HEK293 (cell line): ENCODE measurements around the gene UST.

ENCODE experiments used
- CTCF ChIA-PET: fragments of 350-600 bp; formaldehyde crosslinking; extraction: SDS; loops from one replicate; lab custom pipeline; 2021; ENCODE audit warnings: antibody characterized with exemption; lab: Yijun Ruan, JAX
- POLR2A ChIA-PET: fragments of 300-600 bp; formaldehyde crosslinking; extraction: SDS; loops from one replicate; lab custom pipeline; 2020; ENCODE audit warnings: antibody characterized with exemption, inconsistent platforms; lab: Yijun Ruan, JAX
- H3K27ac ChIP-seq: fragments of 200-500 bp; sonication (Bioruptor generic); 2 replicates; pipeline ENCODE4 v1.5.1; 2014; ENCODE audit warnings: low read depth, low read length, control low read depth, inconsistent platforms; ENCODE audit errors: extremely low read depth
- H3K36me3 ChIP-seq, 2 experiments: fragments of 200-500 bp in 1 of 2; sonication (Bioruptor generic) in 1 of 2; 1 replicate in 1 of 2; 2 replicates in 1 of 2; pipeline ENCODE4 v1.5.1; 2014 to 2017; ENCODE audit warnings: inconsistent platforms in 2 of 2, low read length in 2 of 2; ENCODE audit not compliant: control insufficient read depth in 2 of 2, insufficient read depth in 1 of 2
- H3K4me1 ChIP-seq: fragments of 200-500 bp; sonication (Bioruptor generic); 2 replicates; pipeline ENCODE4 v1.5.1; 2014; ENCODE audit warnings: mild to moderate bottlenecking, low read length, inconsistent platforms; ENCODE audit not compliant: control insufficient read depth, insufficient read depth
- H3K4me3 ChIP-seq: 2 replicates; pipeline ENCODE4 v1.5.1; 2011; ENCODE audit warnings: low read depth, mild to moderate bottlenecking, control low read depth, low read length, moderate library complexity
- H3K9me3 ChIP-seq: fragments of 200-500 bp; sonication (Bioruptor generic); 2 replicates; pipeline ENCODE4 v1.5.1; 2014; ENCODE audit warnings: low read depth, low read length, inconsistent platforms; ENCODE audit not compliant: control insufficient read depth, insufficient read depth
- GLIS1 ChIP-seq: fragments of 450-650 bp; formaldehyde crosslinking; IDR thresholded peaks from 2 replicates; pipeline ENCODE4 v1.5.1; 2016; ENCODE audit warnings: missing biosample characterization, missing genetic modification characterization
- KLF8 ChIP-seq: fragments of 450-650 bp; formaldehyde crosslinking; IDR thresholded peaks from 2 replicates; pipeline ENCODE4 v1.5.1; 2016; ENCODE audit warnings: missing biosample characterization, missing genetic modification characterization
- MZF1 ChIP-seq: fragments of 450-650 bp; formaldehyde crosslinking; IDR thresholded peaks from 2 replicates; pipeline ENCODE4 v1.5.1; 2017; ENCODE audit warnings: missing biosample characterization, missing genetic modification characterization, borderline replicate concordance
- SETDB1 ChIP-seq: IDR thresholded peaks from one replicate; pipeline ENCODE4 v1.6.1; 2017; ENCODE audit warnings: mild to moderate bottlenecking, low read length, moderate library complexity, mixed read lengths; ENCODE audit not compliant: insufficient read length
- ZBTB10 ChIP-seq: fragments of 450-650 bp; formaldehyde crosslinking; IDR thresholded peaks from 2 replicates; pipeline ENCODE4 v1.5.1; 2016; ENCODE audit warnings: missing biosample characterization, missing genetic modification characterization
- ZBTB11 ChIP-seq: fragments of 450-650 bp; formaldehyde crosslinking; conservative IDR thresholded peaks from 2 replicates; pipeline ENCODE4 v1.5.1; 2016; ENCODE audit warnings: low read depth, missing biosample characterization, missing genetic modification characterization
- ZFP41 ChIP-seq: fragments of 450-650 bp; formaldehyde crosslinking; IDR thresholded peaks from 2 replicates; pipeline ENCODE4 v1.5.1; 2016; ENCODE audit warnings: missing biosample characterization, missing genetic modification characterization, borderline replicate concordance
- ZNF18 ChIP-seq: fragments of 450-650 bp; formaldehyde crosslinking; IDR thresholded peaks from 2 replicates; pipeline ENCODE4 v1.5.1; 2016; ENCODE audit warnings: missing biosample characterization, missing genetic modification characterization
- ZNF19 ChIP-seq: fragments of 450-650 bp; formaldehyde crosslinking; IDR thresholded peaks from 2 replicates; pipeline ENCODE4; 2016; ENCODE audit warnings: missing biosample characterization, missing genetic modification characterization, low read depth
- ZNF221 ChIP-seq: fragments of 450-650 bp; formaldehyde crosslinking; IDR thresholded peaks from 2 replicates; pipeline ENCODE4 v1.5.1; 2017; ENCODE audit warnings: missing biosample characterization, missing genetic modification characterization, borderline replicate concordance
- ZNF223 ChIP-seq: fragments of 450-650 bp; formaldehyde crosslinking; IDR thresholded peaks from 2 replicates; pipeline ENCODE4 v1.5.1; 2016; ENCODE audit warnings: missing biosample characterization, missing genetic modification characterization
- ZNF248 ChIP-seq: fragments of 450-650 bp; formaldehyde crosslinking; IDR thresholded peaks from 2 replicates; pipeline ENCODE4 v1.5.1; 2017; ENCODE audit warnings: missing biosample characterization, missing genetic modification characterization
- ZNF311 ChIP-seq: fragments of 450-650 bp; formaldehyde crosslinking; IDR thresholded peaks from 2 replicates; pipeline ENCODE4 v1.5.1; 2017; ENCODE audit warnings: missing biosample characterization, missing genetic modification characterization, borderline replicate concordance
- ZNF350 ChIP-seq: fragments of 450-650 bp; formaldehyde crosslinking; IDR thresholded peaks from 2 replicates; pipeline ENCODE4 v1.5.0; 2017; ENCODE audit warnings: missing biosample characterization, mild to moderate bottlenecking, missing genetic modification characterization
- ZNF37A ChIP-seq: fragments of 450-650 bp; IDR thresholded peaks from 2 replicates; pipeline ENCODE4 v1.5.1; 2018; ENCODE audit warnings: missing biosample characterization, missing genetic modification characterization
- ZNF510 ChIP-seq: fragments of 450-650 bp; formaldehyde crosslinking; IDR thresholded peaks from 2 replicates; pipeline ENCODE4 v1.5.1; 2018; ENCODE audit warnings: mild to moderate bottlenecking, missing genetic modification characterization, missing biosample characterization; ENCODE audit not compliant: insufficient replicate concordance
- ZNF514 ChIP-seq: fragments of 450-650 bp; formaldehyde crosslinking; IDR thresholded peaks from 2 replicates; pipeline ENCODE4 v1.5.1; 2016; ENCODE audit warnings: missing biosample characterization, missing genetic modification characterization
- ZNF530 ChIP-seq: fragments of 450-650 bp; formaldehyde crosslinking; IDR thresholded peaks from 2 replicates; pipeline ENCODE4 v1.5.1; 2016; ENCODE audit warnings: low read depth, missing biosample characterization, missing genetic modification characterization
- ZNF596 ChIP-seq: fragments of 450-650 bp; IDR thresholded peaks from 2 replicates; pipeline ENCODE4 v1.5.0; 2018; ENCODE audit warnings: missing biosample characterization, mild to moderate bottlenecking, missing genetic modification characterization, moderate library complexity
- ZNF626 ChIP-seq: fragments of 450-650 bp; sonication (Bioruptor Pico); formaldehyde crosslinking; IDR thresholded peaks from 2 replicates; pipeline ENCODE4 v1.5.1; 2018; ENCODE audit warnings: missing biosample characterization, missing genetic modification characterization, inconsistent platforms
- ZNF664 ChIP-seq: fragments of 450-650 bp; formaldehyde crosslinking; IDR thresholded peaks from 2 replicates; pipeline ENCODE4 v1.5.1; 2016; ENCODE audit warnings: missing biosample characterization, missing genetic modification characterization
- ZNF692 ChIP-seq: fragments of 450-650 bp; formaldehyde crosslinking; IDR thresholded peaks from 2 replicates; pipeline ENCODE4 v1.5.1; 2016; ENCODE audit warnings: missing biosample characterization, missing genetic modification characterization
- ZNF785 ChIP-seq: fragments of 450-650 bp; formaldehyde crosslinking; IDR thresholded peaks from 2 replicates; pipeline ENCODE4 v1.5.1; 2016; ENCODE audit warnings: missing biosample characterization, missing genetic modification characterization

UST gene

GRCh38 chr6:149020319-149020718 lies 273.5 kb downstream of the UST start (continued):
- TF ChIP-seq ZBTB11 (tag by site-specific recombination) (no peak), ZNF514 (tag by site-specific recombination) (no peak), ZNF311 (tag by site-specific recombination) (no peak)
- TF ChIP-seq, all 188 proteins: peak for 0

GRCh38 chr6:149024361-149024760 lies 277.5 kb downstream of the UST start:
- H3K4me1 ChIP-seq = no peaks in the 10 kb centered on the region
- no peak overlapping the region for H3K27ac ChIP-seq
- no peak overlapping the region for H3K4me3 ChIP-seq
- ChIA-PET POLR2A (no interaction called here), CTCF (interaction anchor here (0.6 to 10.7 kb wide), 10 partner anchors 50 to 493 kb away, joined by 3 to 193 read pairs (median 5); no protein-coding TSS in a partner anchor)
- H3K36me3 ChIP-seq = peaks cover 0 to 26% of the 10 kb centered on the region in 2 experiments; a peak in 1 of 3 replicates
- no peak for TF ChIP-seq ZNF510 (tag by site-specific recombination)
- TF ChIP-seq ZNF19 (tag by site-specific recombination) = no peak
- no peak for TF ChIP-seq GLIS1 (tag by site-specific recombination)
- TF ChIP-seq ZNF626 (tag by site-specific recombination) = no peak
- no peak for TF ChIP-seq MZF1
- TF ChIP-seq KLF8 = no peak
- TF ChIP-seq ZBTB10 (tag by site-specific recombination) = no peak
- no peak for TF ChIP-seq ZNF692 (tag by site-specific recombination)
- TF ChIP-seq ZNF596 (tag by site-specific recombination) = no peak
- TF ChIP-seq ZNF530 (tag by site-specific recombination) = no peak
- TF ChIP-seq ZNF37A (tag by site-specific recombination) = no peak
- TF ChIP-seq ZNF223 (tag by site-specific recombination) = no peak
- TF ChIP-seq ZNF221 (tag by site-specific recombination) = no peak
- TF ChIP-seq ZNF664 (tag by site-specific recombination) = no peak
- no peak for TF ChIP-seq ZNF248 (tag by site-specific recombination)
- TF ChIP-seq ZNF350 (tag by site-specific recombination) = no peak
- TF ChIP-seq SETDB1 = no peak
- TF ChIP-seq ZNF18 = no peak
- no peak for TF ChIP-seq ZFP41 (tag by site-specific recombination)
- no peak for TF ChIP-seq ZNF785 (tag by site-specific recombination)
- no peaks in the 10 kb centered on the region for H3K9me3 ChIP-seq
